Psoas muscle (tissue), 8 donors: Measurements from ENCODE around the gene PDCD10. TPM values are rescaled to one million over a fixed set of nuclear protein-coding genes. Genes with fewer than 3 reads are reported as not detected.

ENCODE experiments used
- ATAC-seq, 4 donors: fragments of 200-7000 bp; cut with Tn5 transposase; one replicate each; pipeline ENCODE4 v1.9.1; 2020; ENCODE audit warnings: moderate library complexity in 3 of 4, mild to moderate bottlenecking in 2 of 4
- DNase-seq, 2 donors: peaks; one replicate each; pipeline ENCODE4 v3.0.0-alpha.2; 2020
- H3K27ac ChIP-seq: fragments of 200-600 bp; one replicate; pipeline ENCODE4 v1.8.0; 2022
- H3K27me3 ChIP-seq, 3 donors: fragments of 200-600 bp in 1 of 3; one replicate each; pipeline versions ENCODE4 v1.6.1 to v1.8.0; 2013 to 2022; ENCODE audit warnings: low read length in 2 of 3, mild to moderate bottlenecking in 2 of 3, moderate library complexity in 1 of 3; ENCODE audit not compliant: insufficient read depth in 3 of 3
- H3K36me3 ChIP-seq, 2 donors: fragments of 200-600 bp in 1 of 2; one replicate each; pipeline versions ENCODE4 v1.6.1 to v1.8.0; 2013 to 2022; ENCODE audit warnings: low read depth in 1 of 2, mild to moderate bottlenecking in 1 of 2, moderate library complexity in 1 of 2; ENCODE audit not compliant: insufficient read depth in 1 of 2
- H3K4me1 ChIP-seq: fragments of 200-600 bp; one replicate; pipeline ENCODE4 v1.8.0; 2022
- H3K4me3 ChIP-seq: fragments of 200-600 bp; one replicate; pipeline ENCODE4 v1.8.0; 2022; ENCODE audit warnings: mild to moderate bottlenecking
- H3K9me3 ChIP-seq: fragments of 200-600 bp; one replicate; pipeline ENCODE4 v1.8.0; 2022
- WGBS, 3 donors: extraction: QIAGEN DNeasy Blood & Tissue Kit; methylation state at CpG; one replicate each; pipeline versions ENCODE4 v1.1.6 to v1.1.7; 2013; 5-methylcytosine and 5-hydroxymethylcytosine counted together
- intact Hi-C, 2 donors: fragments of 100-400 bp; cut with DNase I; formaldehyde crosslinking; loops; one replicate each; pipeline versions ENCODE4 v1.11.0 to v1.14.2; 2022
- polyA plus RNA-seq, 3 donors: library from polyadenylated mRNA; stranded (reverse); fragments of 200-250 nt; gene quantifications; one replicate each; pipeline ENCODE4 v1.2.3, GENCODE V29; 2013
- total RNA-seq, 4 donors: library from RNA; stranded (reverse); fragmentation: NEBNext Ultra II Directional in 2 of 4; extraction: Animal tissue kit (Norgen Biotek cat#: 25700) in 2 of 4; gene quantifications; one replicate each; pipeline versions ENCODE4 v1.2.1 to v1.2.4, GENCODE V29; 2021 to 2023
- TF ChIP-seq, protein P1 (sequence below): fragments of 200-600 bp; IDR thresholded peaks from one replicate; pipeline ENCODE4 v1.8.0; 2022; ENCODE audit warnings: antibody characterized with exemption
- donor health status: healthy with polysubstance abuse.
- donor health status: DM: no; HTN: no; CAD: no; lungs with moderate emphysema.
- donor health status: Bipolar disorder and iron deficiency.
- donor health status: healthy.
- donor health status: DM: yes; HTN: yes; CAD: no.
- donor health status: DM: no; HTN: no; CAD: no.
- donor health status: DM: no; HTN: no; CAD: no.
- donor health status: DM: yes; HTN: yes; CAD: no.

PDCD10 gene
- total and polyA plus RNA-seq, 7 donors: 16.4 to 47.9 (median 23.6) TPM

GRCh38 chr3:167736997-167737396 is 2.3 kb upstream of the PDCD10 start:
- 78 to 87% (median 82%) methylated on average over 2 of the region's 2 CpGs for WGBS, 3 donors
- ATAC-seq (no peak), DNase-seq (no peak)
- TF ChIP-seq, protein P1, sequence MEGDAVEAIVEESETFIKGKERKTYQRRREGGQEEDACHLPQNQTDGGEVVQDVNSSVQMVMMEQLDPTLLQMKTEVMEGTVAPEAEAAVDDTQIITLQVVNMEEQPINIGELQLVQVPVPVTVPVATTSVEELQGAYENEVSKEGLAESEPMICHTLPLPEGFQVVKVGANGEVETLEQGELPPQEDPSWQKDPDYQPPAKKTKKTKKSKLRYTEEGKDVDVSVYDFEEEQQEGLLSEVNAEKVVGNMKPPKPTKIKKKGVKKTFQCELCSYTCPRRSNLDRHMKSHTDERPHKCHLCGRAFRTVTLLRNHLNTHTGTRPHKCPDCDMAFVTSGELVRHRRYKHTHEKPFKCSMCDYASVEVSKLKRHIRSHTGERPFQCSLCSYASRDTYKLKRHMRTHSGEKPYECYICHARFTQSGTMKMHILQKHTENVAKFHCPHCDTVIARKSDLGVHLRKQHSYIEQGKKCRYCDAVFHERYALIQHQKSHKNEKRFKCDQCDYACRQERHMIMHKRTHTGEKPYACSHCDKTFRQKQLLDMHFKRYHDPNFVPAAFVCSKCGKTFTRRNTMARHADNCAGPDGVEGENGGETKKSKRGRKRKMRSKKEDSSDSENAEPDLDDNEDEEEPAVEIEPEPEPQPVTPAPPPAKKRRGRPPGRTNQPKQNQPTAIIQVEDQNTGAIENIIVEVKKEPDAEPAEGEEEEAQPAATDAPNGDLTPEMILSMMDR: no peak
- H3K27ac ChIP-seq: no peak overlapping the region
- no peaks in the 10 kb centered on the region for H3K36me3 ChIP-seq
- no peaks in the 10 kb centered on the region for H3K9me3 ChIP-seq
- H3K27me3 ChIP-seq: no peaks in the 10 kb centered on the region
- intact Hi-C loops: loop anchor here in 1 of 2 donors (5.0 to 10.0 kb wide), 2 partner anchors 75 to 298 kb away; no protein-coding TSS in a partner anchor
- peaks cover 20% of the 10 kb centered on the region for H3K4me1 ChIP-seq
- no peak overlapping the region for H3K4me3 ChIP-seq

DNA sequence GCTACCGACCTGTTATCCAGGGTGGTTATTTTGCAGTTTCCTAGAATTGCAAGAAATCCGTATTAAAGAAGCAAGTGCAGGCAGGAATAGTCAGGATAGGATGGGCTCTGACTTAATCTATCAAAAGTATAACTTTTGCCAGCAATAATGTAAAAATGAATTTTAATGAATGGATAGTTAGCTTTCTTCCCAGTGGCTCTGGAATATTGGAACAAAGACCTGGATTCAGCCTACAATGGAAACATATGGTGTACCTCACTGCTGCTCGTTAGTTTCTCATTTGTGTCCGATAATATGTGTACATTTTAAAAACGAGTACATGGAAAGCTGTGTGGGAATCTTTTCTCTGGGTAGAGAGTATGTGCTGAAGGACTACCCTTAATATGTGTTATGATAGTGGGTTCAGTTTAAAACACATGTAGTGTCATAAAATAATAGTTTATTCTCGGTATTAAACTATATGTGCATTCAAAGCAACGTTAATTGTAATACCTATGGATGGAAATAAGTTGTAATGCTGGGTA is 1.6 kb upstream of the PDCD10 start:
- Histone ChIP-seq H3K36me3 (no peaks in the 10 kb centered on the region), H3K4me1 (peaks cover 20% of the 10 kb centered on the region), H3K27ac (no peak overlapping the region), H3K27me3 (no peaks in the 10 kb centered on the region), H3K9me3 (no peaks in the 10 kb centered on the region), H3K4me3 (peak overlapping the region; percentile 81)
- DNase-seq (no peak), ATAC-seq (no peak)
- WGBS, 3 donors: 23 to 31% (median 30%) methylated on average over 7 of the region's 7 CpGs
- intact Hi-C loops: loop anchor here in 1 of 2 donors (5.0 to 10.0 kb wide), 2 partner anchors 76 to 298 kb away; no protein-coding TSS in a partner anchor
- TF ChIP-seq, protein P1: no peak

DNA sequence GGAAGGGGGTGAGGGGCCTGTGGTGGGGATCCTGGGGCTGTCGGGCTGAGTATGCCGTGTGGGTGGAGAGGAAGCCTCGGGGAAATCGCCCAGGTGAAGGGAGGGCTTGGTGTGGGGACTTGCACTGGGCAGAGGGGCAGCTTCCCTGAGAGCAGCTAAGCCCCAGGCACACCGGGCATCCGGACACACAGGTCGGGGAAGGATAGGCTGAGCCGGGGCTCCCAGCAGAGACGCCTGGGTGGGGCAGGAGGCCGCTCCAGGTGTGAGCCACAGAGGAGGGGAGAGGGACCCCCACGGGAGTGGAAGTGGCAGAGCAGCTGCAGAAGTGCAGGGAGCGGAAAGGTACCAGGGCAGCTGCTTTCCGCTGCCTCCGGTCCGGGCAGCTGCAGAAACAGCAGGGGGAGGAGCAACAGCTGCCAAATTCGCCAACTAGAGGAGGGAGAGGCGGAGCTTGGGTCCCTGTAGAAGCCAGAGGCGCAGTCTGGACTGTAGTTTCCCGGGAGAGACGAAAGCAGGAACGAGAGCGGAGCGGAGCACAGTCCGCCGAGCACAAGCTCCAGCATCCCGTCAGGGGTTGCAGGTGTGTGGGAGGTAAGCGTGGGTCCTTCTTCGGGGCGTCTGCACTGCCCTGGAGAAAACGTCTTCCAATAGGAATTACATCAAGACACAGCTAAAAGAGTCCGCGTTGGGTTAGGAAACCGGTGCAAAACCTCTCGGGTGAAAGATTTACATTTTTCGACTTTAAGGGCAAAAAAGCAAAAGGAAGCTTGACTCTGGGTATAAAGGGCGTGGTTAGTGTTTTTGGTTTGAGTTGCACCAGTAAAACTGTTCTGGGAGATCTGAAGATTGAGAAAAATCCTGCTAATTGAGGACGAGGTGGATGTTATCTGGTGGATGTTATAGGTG is 794 bp upstream of the PDCD10 start, which contains the start of gene SERPINI1:
SERPINI1 (plus strand) TSS at position 489 of the 906 bp plus-strand sequence. CDS start 53,408 bp downstream, outside the sequence.
- intact Hi-C loops: loop anchor here in 1 of 2 donors (5.0 to 10.0 kb wide), 2 partner anchors 77 to 299 kb away; no protein-coding TSS in a partner anchor
- Histone ChIP-seq H3K27me3 (no peaks in the 10 kb centered on the region), H3K27ac (peak within 1 kb of the TSS; percentile 90), H3K4me1 (peaks cover 20% of the 10 kb centered on the region), H3K4me3 (peak within 1 kb of the TSS; percentile 81), H3K9me3 (no peaks in the 10 kb centered on the region), H3K36me3 (no peaks in the 10 kb centered on the region)
- peak; percentile 83 to 90 for DNase-seq
- 0 to 1% (median 0%) methylated on average over 37 of the region's 37 CpGs for WGBS, 3 donors
- peak; percentile 83 to 88 (median 84) for ATAC-seq
- TF ChIP-seq, protein P1: no peak

- 1% methylated on average over 12 of the region's 12 CpGs for WGBS, 3 donors
- DNase-seq (no peak), ATAC-seq (no peak)
- intact Hi-C loops: loop anchor here in 1 of 2 donors (10.0 kb wide), 1 partner anchor 301 kb away; no protein-coding TSS in a partner anchor
- Histone ChIP-seq H3K27me3 (no peaks in the 10 kb centered on the region), H3K4me1 (peaks cover 24% of the 10 kb centered on the region), H3K27ac (peak overlapping the region; percentile 90), H3K36me3 (no peaks in the 10 kb centered on the region), H3K9me3 (no peaks in the 10 kb centered on the region), H3K4me3 (peak overlapping the region; percentile 81)
- TF ChIP-seq, protein P1: no peak
These were observed 663 bp downstream of the PDCD10 start for GRCh38 chr3:167733961-167734497.
